Fibroblast of skin of right quadriceps (primary cell): ENCODE data around the gene FOXK2.
A peak's percentile ranks its signal among the peaks of the same experiment; 100 is the strongest.
"Not testable (repeated sequence)": the region's sequence is repeated elsewhere in the genome, so short reads cannot be mapped to it uniquely, and the experiment has no call there.

Source experiments
- DNase-seq: peaks from one replicate; pipeline ENCODE4 v3.0.0-alpha.2; 2013

The FOXK2 gene

DNA sequence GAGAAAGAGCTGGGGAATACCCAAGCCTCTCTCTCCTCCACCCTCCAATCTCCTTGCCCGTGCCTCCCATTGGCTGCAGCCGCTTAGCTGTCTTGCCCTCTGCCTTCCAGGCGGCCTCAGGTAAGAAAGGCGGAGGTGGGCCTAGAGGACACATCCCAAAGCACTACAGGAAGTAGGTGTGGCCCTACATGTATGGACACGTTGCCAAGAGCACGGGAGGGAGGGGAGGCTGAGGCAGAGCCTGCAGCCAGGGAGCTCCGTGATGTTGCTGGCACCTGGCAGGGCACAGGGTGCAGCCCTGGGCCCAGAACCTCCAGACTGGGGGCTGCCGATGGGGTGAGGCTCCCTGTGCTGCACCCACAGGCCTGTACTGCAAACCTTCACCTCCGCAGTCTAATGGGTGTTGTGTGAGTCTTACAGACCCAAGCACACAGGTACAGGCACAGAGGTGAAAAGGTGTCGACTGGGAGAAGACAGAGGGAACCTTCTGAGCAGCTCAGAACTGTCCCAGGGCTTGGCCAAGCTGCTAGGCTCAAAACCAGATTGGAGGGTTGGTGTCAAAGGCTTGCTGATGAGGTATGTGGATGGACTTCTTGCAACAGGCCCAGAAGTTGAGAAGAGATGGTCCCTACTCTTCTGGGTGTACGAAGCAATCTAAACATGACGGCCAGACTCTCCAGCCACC is 23.5 kb upstream of the FOXK2 start:
- DNase-seq: no peak

DNA sequence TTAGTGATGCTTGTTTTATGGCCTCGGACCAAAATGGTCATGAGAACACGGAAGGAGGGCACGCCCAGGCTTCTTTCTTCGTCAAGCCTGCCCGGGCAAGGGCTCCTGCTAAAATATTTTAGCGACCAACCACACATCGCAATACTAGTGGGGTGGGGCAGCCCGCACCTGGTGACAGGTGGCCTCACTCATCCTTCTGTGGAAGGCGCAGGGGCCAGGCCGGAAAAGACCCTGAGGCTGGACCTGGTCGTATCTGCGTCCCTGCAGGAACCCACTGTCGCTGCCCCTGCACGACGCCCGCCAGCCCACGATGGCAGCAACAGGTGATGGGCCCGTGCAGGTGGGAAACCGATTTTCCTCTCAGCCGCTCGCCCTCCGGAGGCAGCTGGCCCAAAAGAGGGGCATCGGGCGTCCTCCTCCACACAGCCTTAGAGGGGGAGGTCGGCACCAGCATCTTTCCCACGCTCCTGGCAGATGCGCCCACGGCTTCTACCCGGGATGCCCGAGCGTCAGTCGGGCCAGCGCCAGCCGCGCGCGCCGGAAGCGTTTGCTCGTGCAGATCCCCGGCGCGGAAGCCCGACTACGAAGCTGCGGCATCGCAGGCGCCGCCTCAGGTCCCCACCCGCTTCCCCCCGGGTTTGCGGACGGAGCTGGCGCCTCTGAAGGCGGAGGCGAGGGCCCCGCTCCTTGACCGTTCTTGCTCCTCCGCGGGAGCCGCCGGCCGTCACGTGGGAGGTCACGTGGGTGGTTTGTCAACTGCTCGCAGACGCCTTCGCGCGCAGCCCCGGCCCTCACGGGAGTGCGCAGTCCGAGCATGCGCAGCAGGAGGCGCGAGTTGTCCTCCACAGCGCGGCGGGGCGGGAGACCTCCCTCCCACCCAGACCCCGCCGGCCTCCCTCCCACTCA is 22.8 kb upstream of the FOXK2 start:
- peak; percentile 91 for DNase-seq

DNA sequence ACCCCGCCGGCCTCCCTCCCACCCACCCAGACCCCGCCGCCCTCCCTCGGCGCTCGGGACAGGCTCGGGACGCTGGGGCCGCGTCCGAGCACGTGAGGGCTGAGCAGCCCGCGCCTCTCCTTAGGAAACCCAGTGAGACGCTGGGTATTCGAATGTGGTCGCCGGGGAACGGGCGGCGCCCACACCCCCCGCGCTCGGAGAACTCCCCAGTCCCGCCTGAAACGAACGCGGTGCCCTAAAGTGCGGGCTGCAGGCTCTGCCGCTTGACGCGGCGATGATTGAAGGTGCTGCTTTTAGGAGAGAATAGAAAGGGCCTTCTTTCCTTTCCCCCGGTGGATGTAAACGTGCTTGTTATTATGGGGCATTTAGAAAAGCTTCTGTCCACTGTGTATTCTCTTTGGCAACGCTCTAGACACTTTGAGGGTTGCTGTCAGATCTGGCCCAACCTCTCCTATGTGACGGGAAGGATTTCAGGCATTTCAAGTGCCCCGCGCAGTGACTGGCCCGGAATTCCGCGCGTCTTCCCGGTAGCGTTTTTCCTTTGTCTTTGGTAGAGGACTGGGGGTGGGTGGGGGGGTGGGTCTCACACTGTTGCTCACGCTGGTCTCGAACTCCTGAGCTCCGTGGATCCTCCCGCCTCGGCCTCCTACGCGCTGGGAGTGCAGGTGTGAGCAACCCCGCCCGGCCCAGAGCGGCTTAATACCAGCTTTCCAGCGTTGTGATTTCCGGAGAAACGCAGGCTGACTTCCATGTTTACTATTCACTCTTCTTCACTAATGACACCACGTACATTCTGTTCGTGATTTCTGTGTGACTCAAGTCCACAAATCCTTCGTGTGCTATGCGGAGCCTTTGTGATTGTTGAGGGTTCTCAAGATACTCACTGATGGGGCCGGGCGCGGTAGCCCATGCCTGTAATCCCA is 21.8 kb upstream of the FOXK2 start:
- peak; percentile 65 for DNase-seq

DNA sequence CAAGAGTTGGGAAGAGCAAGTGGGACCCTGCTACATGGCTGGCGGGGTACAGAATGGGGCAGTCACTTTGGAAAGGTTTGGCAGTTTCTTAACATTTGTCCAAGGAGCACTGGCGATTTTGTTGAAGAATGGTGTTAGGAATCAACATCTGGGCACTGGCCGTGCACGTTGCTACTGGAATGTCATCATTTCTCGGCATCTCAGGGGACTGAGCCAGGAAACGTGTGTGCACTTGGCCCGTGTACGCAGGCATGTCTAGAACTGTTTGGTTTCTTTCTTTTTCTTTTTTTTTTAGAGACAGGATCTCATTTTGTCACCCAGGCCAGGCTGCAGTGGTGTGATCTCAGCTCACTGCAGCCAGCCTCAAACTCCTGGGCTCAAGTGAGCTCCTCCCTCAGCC is 17.3 kb upstream of the FOXK2 start:
- DNase-seq: no peak

DNA sequence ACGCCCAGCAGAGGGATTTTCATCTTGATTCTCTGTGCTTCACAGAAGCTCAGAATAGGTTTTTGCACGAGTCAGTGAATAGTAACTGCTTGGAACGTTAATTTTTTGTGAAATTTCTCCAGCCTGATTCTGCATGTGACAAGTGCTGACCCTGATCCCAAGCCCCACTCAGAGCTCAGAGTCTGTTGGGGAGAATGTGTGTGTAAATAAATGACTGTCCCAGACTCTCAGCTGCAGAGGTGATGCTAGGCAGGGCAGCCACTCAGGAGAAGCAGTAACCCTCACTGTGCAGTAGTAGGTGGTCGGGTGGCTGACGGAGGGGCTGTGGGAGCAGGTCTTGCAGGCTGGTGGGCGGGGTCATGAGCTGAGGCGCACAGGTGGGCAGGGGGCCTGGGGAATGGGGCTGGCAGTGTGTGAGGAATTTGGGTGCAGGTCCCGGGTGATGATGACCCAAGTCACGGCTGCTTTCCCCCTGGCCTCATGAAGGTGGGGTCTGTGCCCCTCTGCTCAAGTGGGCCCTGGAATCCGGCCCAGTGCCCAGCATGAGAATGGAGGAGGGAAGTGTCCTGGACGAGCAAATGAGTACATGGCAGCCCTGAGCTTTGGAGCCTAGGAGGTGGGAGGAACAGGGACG is 16.3 kb upstream of the FOXK2 start:
- DNase-seq: no peak

DNA sequence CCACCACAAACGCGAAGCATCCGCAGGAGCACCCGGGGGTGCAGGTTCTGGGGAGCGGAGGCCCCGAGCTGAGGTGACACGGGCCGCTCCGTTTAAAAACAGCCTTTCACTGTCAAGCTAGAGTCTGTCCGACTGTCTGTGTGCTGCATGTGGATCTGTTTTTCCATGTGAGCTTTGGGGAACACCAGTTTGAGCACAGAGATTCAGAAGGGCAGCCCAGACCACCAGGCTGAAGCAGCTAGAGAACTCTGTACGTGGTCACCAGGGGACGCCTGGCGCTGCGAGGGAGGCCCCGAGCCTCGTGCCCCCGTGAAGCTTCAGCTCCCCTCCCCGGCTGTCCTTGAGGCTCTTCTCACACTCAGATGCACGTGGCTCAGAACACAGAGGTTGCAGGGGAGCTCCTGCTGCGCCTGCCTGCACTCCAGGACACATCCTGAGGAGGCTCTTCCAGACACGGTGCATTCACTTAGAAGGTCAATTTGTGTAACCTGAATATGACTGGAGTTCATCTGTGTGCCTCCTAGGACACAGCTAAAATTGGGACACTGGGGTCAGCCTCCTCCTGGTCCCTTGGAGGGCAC is 15.7 kb upstream of the FOXK2 start:
- no peak for DNase-seq

DNA sequence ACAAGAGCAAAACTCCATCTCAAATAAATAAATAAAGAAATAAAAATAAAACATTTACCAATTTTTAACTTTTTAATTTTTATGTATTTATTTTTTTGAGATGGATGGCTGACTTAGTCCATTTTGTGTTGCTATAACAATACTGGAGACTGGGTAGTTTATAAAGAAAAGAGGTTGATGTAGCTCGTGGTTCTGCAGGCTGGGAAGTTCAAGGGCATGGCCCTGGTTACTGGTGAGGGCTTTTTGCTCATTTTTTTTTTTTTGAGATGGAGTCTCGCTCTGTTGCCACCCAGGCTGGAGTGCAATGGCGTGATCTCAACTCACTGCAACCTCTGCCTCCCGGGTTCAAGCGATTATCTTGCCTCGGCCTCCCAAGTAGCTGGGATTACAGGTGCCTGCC is 14.2 kb upstream of the FOXK2 start:
- DNase-seq: no peak

DNA sequence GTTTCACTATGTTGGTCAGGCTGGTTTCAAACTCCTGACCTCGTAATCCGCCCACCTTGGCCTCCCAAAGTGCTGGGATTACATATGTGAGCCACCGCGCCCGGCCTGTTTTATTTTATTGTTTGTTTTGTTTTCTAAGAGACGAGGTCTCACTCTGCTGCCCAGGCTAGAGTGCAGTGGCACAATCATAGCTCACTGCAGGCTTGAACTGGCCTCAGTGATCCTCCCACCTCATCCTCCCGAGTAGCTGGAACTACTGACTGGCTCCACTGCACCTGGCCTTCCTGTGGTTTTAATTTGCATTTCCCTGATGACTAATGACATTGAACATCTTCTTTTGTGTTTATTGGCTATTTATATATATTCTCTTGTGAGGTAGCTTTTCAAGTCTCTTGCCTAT is 13.1 kb upstream of the FOXK2 start:
- DNase-seq: not testable (repeated sequence)

DNA sequence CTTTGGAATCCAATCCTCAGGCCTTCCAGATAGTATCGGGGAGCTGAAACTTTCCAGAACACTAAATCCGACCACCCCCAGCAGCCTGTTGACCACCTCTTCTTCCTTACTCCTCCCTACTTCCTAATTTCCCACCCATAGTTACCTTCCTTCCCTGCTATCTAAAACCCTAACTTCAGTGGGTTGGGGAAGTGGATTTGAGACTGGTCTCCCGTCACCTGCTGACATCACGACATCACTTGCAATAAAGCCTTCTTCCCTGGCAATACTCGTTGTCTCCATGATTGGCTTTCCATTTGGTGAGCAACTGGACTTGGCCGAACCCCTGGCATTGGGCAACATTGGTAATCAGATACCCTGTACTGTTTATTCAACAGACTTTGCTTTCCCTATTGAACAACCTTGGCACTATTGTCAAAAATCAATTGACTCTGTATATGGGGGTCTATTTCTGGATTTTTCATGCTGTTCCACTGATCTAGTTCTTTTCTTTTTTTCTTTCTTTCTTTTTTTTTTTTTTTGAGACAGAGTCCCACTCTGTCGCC is 11.8 kb upstream of the FOXK2 start:
- no peak for DNase-seq

DNA sequence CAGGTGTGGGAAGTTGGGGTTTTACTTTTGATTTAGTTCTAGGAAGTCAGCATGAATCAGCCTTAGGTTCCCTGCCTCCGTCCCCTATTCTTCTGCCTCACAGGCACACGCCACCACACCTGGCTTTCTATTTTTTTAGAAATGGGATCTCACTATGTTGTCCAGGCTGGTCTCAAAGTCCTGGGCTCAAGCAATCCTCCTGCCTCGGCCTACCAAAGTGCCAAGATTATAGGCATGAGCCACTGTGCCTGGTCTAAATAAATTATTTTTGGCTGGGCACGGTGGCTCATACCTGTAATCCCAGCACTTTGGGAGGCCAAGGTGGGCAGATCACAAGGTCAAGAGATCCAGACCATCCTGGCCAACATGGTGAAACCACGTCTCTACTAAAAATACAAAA is 7.9 kb upstream of the FOXK2 start:
- not testable (repeated sequence) for DNase-seq

DNA sequence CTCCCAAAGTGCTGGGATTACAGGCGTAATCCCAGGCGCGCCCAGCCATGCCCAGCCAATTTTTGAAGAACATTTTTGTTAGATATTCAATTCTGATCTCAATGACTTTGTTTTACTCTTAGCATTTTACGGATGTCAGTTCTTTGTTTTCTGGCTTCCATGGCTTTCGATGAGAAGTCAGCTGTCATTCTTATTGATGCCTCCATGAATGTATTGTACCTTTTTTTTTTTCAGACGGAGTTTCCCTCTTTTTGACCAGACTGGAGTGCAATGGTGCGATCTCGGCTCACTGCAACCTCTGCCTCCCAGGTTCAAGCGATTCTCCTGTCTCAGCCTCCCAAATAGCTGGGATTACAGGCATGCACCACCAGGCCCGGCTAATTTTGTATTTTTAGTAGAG is 5.7 kb upstream of the FOXK2 start:
- not testable (repeated sequence) for DNase-seq

DNA sequence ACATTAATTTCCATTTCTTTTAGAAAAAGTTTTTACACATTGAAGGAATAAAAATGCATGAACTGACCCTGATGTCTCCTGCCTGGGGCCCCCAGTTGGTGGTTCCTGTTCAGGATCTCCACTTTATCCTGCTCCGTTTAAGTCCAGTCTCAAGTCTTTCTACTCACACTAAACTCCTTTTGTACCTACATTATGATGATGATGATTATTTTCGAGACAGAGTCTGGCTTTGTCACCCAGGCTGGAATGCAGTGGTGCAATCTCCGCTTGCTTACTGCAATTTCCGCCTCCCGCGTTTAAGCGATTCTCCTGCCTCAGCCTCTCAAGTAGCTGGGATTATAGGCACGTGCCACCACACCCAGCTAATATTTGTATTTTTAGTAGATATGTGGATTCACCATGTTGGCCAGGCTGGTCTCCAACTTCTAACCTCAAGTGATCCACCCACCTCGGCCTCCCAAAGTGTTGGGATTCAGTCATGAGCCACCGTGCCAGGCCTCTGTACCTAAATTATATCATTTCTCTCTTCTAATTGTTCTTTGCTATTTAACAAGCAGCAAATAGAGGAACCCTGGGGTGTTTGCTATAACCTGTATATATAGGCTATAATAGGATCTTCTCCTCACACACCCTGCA is 2.2 kb upstream of the FOXK2 start:
- no peak for DNase-seq

DNA sequence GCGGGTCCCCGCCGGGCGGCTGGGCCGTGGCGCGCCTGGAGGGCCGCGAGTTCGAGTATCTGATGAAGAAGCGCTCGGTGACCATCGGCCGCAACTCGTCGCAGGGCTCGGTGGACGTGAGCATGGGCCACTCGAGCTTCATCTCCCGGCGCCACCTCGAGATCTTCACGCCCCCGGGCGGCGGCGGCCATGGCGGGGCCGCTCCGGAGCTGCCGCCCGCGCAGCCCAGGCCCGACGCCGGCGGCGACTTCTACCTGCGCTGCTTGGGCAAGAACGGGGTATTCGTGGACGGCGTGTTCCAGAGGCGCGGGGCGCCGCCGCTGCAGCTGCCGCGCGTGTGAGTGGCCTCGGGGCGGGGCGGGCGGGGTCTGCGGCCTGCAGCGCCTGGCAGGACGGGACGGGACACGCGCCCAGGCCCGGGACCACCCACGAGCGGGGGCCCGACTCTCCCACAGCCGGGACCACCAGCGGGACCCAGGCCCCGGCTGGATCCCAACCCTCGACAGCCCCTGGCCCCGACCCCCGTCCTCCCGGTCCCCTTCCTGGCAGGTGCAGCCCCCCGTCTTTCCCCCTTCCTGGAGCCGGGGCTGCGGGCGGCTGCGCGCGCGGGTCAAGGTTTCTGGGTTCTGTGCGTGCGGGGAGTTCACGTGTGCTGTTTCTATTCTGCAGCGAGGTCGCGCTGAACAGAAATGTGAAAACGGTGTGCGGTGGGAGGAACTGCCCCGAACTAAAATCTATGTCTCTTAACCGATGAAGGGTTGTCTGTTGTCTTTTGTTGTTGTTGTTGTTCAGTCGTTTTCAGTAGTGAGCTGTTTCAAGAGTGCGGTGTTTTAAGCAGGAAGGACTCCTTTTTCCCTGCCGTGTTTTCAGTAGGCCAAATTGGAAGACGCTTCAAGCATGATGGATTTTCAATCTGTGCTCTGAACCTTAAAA is 705 bp downstream of the FOXK2 start:
- DNase-seq: no peak

DNA sequence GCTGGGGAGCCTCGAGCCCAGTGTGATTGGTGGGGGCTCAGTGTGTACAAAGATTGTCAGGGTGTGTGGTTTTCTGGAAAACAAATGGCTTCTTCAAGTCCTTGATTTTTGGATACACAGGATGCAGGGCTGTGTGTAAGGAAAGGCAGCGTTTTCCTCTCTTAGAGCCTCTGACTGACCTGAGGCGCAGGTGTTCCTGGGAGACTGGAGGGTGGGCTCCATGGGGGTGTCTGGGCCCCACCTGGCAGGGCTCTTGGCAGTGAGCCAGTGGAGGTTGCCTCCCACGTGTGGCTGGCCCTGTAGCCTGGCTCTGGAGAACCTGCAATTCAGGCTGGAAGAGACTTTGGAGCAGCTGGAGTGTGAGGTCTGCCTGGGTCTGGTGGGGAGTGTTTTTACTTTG is 5.0 kb downstream of the FOXK2 start:
- DNase-seq: no peak

DNA sequence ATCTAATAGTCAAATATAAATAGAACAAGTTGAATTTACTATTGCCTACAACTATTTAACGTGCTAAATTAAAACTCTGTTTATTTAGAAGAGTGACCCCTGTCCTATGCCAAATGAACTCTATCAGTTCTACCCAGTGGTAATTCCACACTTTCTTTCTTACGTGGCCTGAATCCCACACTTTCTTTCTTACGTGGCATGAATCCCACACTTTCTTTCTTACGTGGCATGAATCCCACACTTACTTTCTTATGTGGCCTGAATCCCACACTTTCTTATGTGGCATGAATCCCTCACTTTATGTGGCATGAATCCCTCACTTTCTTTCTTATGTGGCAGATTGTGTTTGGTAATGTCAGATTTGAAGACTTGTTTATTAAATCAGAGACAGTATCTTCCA is 6.2 kb downstream of the FOXK2 start:
- no peak for DNase-seq

DNA sequence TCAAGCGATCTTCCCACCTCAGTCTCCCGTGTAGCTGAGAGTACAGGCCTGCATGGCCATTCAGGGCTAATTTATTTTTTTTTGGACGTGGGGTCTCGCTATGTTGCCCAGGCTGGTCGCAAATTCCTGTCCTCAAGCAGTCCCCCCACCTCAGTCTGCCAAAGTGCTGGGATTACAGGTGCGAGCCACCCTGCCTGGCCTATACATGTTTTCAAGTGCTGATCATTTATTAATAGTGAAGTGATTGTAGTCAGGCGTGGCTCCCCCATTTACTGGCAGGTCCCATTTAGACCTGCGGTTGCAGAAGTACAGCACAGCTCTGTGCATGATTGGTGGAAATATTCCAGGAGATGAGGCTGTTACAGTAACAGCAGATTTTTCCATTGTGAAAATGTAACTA is 8.4 kb downstream of the FOXK2 start:
- no peak for DNase-seq

DNA sequence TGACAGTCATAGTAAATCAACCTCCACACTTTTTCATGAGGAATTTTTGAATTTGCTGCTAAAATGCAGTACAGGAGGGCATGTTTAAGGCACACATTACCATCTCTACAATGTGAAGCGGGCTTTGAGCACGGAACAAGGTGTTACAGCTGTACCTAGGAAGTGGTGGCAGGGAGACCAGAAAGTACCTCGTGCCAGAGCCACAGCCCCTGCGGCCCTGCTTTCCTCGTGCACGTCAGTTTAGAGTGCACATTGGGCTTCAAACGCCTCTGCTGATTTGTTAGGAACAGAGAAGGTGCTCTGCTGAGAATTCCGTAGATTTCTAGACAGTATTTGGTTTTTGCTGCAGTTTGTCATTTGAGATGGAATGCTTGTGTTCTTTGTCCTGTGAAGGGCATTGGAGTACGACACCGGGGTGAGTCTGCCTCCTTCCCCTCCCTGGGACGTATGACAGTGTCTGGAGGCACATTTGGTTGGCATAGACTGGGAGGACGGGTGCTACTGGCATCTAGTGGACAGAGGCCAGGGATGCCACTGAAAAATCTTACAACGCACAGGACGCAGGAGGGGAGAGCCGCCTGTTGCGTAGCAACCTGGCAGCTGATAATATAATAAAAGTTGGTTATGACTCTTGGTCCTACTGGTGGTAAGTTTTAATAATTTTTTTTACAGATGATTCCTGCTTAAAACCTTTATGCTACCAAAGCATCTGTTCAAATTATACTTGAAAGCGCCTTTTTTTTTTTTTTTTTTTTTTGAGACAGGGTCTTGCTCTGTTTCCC is 9.1 kb downstream of the FOXK2 start:
- no peak for DNase-seq

DNA sequence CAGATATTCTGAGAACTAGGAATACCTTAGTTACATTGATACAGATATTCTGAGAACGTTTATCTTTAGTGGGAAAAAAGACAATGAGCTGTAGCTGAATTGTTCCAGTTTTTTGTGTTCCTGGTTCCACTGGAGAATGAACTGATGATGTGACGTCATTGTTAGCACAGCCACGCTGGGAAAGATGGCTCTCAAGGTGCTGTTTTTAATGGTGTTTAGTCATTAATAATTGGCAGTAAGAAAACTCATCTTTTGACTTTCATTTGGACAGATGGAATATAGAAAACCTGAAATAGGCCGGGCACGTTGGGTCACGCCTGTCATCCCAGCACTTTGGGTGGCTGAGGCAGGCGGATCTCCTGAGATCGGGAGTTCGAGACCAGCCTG is 10.4 kb downstream of the FOXK2 start:
- no peak for DNase-seq

DNA sequence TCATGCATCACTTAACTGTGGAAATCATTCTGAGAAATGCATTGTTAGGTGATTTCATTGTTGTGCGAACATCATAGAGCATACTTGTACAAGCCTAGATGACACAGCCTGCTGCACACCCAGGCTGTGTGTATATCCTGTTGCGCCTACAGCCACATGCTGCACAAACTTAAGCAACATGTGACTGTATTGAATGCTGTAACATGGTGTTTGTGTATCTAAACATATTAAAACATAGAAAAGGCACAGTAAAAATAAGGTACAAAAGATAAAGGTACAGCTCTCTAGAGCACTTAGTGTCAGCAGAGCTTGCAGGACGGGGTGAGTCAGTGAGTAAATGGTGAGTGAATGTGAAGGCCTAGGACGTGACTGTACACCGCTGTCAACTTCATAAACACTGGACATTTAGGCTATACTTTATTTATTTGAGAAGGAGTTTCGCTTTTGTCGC is 11.9 kb downstream of the FOXK2 start:
- peak; percentile 62 for DNase-seq

DNA sequence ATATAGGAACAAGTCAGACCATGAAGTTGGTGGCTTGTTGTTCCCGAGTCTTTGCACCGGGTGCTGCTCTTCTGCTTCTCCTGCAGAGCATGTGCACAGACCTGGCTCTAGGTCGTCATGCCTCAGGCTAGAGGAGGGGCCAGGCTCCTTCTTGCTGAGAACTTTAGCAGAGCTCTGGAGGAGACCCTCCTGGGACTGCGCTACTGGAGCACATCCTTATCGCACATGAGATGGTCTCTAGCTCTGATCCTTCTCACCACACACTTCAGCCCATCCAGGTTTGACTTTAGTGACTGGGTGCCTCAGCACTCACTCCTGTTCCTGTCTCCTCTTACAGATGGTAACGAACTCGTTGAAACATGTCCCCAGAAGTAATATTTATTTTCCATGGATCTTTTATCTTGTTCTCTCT is 14.9 kb downstream of the FOXK2 start:
- DNase-seq: no peak
